Measurements from ENCODE around the gene KLC1.

KLC1 gene

DNA sequence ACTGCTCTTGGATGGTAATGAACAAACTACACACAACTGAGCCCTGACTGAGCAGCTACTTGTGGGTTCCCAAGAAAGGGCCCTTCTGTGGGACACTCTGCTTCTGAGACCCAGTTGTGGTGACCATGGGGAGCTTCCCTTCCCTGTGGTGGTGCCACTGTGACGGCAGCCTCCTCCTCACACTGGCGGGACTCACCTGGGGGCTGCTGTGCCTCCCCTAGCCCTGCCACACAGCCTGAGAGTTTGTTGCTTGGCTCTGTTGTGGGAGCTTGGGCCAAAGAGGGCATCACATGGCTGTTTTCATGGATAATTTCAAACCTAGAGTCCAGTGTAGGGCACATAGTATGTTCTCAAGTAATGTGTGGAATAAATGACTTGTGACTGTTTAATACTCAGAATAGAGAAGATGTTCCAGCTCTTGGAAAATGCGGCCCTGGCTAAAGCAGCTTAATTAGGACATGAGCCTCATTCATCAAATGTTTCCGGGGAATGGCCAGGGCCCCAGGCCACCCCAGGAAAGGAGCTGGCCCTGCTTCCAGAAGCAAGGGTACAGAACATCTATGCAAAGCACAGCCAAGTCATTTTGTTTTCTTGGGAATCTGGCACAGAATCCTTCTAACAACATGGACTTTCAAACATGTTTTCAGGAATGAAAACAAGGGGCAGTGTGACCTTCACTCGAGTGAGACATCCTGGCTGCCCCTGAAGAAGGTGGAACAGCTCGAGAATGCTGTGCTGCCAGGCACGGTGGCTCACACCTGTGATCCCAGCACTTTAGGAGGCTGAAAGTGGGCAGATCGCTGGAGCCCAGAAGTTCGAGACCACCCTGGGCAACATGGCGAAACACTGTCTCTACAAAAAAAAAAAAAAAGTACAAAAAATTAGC, 107.8 kb downstream of the KLC1 start:
- H3K4me3 ChIP-seq (ENCODE audit: insufficient read depth, low read length, poor library complexity, severe bottlenecking), result no peak overlapping the region
- no peak overlapping the region for H3K27ac ChIP-seq (ENCODE audit: low read depth, low read length)
- H3F3A ChIP-seq (ENCODE audit: insufficient read depth), result no peaks in the 10 kb centered on the region
- no peaks in the 10 kb centered on the region for H4K20me1 ChIP-seq (ENCODE audit: low read depth, low read length)
- H3K27me3 ChIP-seq (ENCODE audit: low read length), result no peaks in the 10 kb centered on the region
- H3K79me2 ChIP-seq (ENCODE audit: insufficient read depth, low read length), result no peaks in the 10 kb centered on the region
- no peak overlapping the region for H3K4me2 ChIP-seq (ENCODE audit: low read depth, low read length, poor library complexity, severe bottlenecking)
- H2AFZ ChIP-seq (ENCODE audit: low read depth, low read length, severe bottlenecking), result no peak overlapping the region
- H3K9me3 ChIP-seq (ENCODE audit: insufficient read depth, low read length), result no peaks in the 10 kb centered on the region
- no peak overlapping the region for H3K9ac ChIP-seq (ENCODE audit: low read length)
- TF ChIP-seq CTCF (IDR thresholded peaks at IDR 0.05; ENCODE audit: insufficient read depth, low read length, poor library complexity, severe bottlenecking), result no peak
- no peak for TF ChIP-seq EZH2phosphoT487 (conservative IDR thresholded peaks at IDR 0.05; ENCODE audit: low read length)
- H3K36me3 ChIP-seq (ENCODE audit: low read length), result no peaks in the 10 kb centered on the region
- H3K9me2 ChIP-seq (replicated peaks; ENCODE audit: insufficient read depth, low read length), result no peaks in the 10 kb centered on the region

- no peak overlapping the region for H3K4me2 ChIP-seq (ENCODE audit: low read depth, low read length, poor library complexity, severe bottlenecking)
- H2AFZ ChIP-seq (ENCODE audit: low read depth, low read length, severe bottlenecking), result no peak overlapping the region
- no peaks in the 10 kb centered on the region for H3F3A ChIP-seq (ENCODE audit: insufficient read depth)
- H3K9ac ChIP-seq (ENCODE audit: low read length), result no peak overlapping the region
- H3K9me3 ChIP-seq (ENCODE audit: insufficient read depth, low read length), result no peaks in the 10 kb centered on the region
- no peak overlapping the region for H3K4me3 ChIP-seq (ENCODE audit: insufficient read depth, low read length, poor library complexity, severe bottlenecking)
- H3K36me3 ChIP-seq (ENCODE audit: low read length), result no peaks in the 10 kb centered on the region
- H3K9me2 ChIP-seq (replicated peaks; ENCODE audit: insufficient read depth, low read length), result no peaks in the 10 kb centered on the region
- no peak for TF ChIP-seq CTCF (IDR thresholded peaks at IDR 0.05; ENCODE audit: insufficient read depth, low read length, poor library complexity, severe bottlenecking)
- no peak for TF ChIP-seq EZH2phosphoT487 (conservative IDR thresholded peaks at IDR 0.05; ENCODE audit: low read length)
- no peaks in the 10 kb centered on the region for H4K20me1 ChIP-seq (ENCODE audit: low read depth, low read length)
- H3K79me2 ChIP-seq (ENCODE audit: insufficient read depth, low read length), result no peaks in the 10 kb centered on the region
- H3K27me3 ChIP-seq (ENCODE audit: low read length), result no peaks in the 10 kb centered on the region
- no peak overlapping the region for H3K27ac ChIP-seq (ENCODE audit: low read depth, low read length)
Measured at GRCh38 chr14:103737432-103738045, 108.5 kb downstream of the KLC1 start.

DNA sequence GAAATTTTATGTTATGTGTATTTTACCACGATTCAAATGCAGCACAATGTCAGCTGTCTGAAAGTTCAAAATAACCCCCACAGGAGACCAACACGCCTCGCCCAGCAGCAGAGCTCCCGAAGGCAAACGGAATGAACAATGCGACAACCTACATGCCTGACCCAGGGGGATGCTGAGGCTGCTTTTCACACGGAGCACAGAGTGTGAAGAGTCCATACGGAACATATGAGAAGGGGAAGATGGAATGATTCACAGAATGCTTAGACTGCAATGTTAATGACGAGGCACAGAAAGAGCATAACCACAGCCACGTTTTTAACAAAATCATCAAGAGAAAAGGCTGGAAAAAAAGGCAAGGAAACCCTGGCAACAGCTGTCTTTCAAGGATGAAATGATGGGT, 109.2 kb downstream of the KLC1 start:
- Histone ChIP-seq H3K9me3 (ENCODE audit: insufficient read depth, low read length) (no peaks in the 10 kb centered on the region), H3K36me3 (ENCODE audit: low read length) (no peaks in the 10 kb centered on the region), H4K20me1 (ENCODE audit: low read depth, low read length) (no peaks in the 10 kb centered on the region), H3K9ac (ENCODE audit: low read length) (no peak overlapping the region), H3K27me3 (ENCODE audit: low read length) (no peaks in the 10 kb centered on the region), H3K9me2 (replicated peaks; ENCODE audit: insufficient read depth, low read length) (no peaks in the 10 kb centered on the region), H3K79me2 (ENCODE audit: insufficient read depth, low read length) (no peaks in the 10 kb centered on the region), H3K4me3 (ENCODE audit: insufficient read depth, low read length, poor library complexity, severe bottlenecking) (no peak overlapping the region), H3K4me2 (ENCODE audit: low read depth, low read length, poor library complexity, severe bottlenecking) (no peak overlapping the region), H2AFZ (ENCODE audit: low read depth, low read length, severe bottlenecking) (no peak overlapping the region), H3F3A (ENCODE audit: insufficient read depth) (no peaks in the 10 kb centered on the region), H3K27ac (ENCODE audit: low read depth, low read length) (no peak overlapping the region)
- TF ChIP-seq CTCF (IDR thresholded peaks at IDR 0.05; ENCODE audit: insufficient read depth, low read length, poor library complexity, severe bottlenecking) (no peak), EZH2phosphoT487 (conservative IDR thresholded peaks at IDR 0.05; ENCODE audit: low read length) (no peak)

Measured in SU-DHL-6 (cell line).